ENCODE measurements around the gene GFRA1. TPM values are rescaled to one million over a fixed set of nuclear protein-coding genes. Genes with fewer than 3 reads are reported as not detected.

GFRA1 gene
- total RNA-seq, 1 donor from 2014 or later = 36.4 TPM

DNA sequence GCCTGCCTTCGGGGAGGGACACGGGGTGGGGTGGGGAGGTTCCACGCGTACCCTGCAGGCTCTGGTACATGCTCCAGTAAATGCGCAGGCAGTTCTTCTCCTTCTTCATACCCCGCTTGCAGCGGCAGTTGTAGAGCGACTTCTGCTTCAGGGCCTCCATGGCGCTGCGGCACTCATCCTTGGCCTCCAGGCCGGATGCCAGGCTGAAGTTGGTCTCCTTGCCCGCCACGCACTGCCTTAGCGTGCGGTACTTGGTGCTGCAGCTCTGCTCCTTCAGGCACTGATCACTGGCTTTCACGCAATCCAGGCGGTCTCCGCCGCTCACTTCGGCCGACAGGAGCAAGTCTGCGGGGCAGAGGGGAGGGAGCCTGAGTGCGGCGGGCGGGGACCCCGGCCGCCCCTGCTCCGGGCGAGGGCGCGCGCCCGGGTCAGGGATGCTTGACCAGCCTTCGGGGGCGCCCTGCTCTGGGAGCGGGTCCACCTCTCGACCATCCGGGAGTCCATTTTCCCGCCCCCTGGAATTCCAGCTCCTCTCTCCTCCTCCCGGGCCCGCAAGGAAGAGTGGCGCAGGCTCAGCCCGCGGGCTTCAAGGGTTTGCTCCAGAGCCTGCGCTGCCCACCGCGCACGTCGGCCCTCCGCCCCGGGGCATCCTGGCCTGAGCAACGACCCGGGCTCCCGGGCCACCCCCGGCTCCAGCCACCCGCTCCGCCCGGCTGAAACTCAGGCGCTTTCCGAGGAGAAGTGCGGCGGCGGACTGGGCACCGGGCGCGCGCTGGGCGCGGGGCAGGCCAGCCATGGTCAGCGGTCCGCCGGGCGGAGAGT, 2.0 kb downstream of the GFRA1 start:
- peak; percentile 30 for DNase-seq

DNA sequence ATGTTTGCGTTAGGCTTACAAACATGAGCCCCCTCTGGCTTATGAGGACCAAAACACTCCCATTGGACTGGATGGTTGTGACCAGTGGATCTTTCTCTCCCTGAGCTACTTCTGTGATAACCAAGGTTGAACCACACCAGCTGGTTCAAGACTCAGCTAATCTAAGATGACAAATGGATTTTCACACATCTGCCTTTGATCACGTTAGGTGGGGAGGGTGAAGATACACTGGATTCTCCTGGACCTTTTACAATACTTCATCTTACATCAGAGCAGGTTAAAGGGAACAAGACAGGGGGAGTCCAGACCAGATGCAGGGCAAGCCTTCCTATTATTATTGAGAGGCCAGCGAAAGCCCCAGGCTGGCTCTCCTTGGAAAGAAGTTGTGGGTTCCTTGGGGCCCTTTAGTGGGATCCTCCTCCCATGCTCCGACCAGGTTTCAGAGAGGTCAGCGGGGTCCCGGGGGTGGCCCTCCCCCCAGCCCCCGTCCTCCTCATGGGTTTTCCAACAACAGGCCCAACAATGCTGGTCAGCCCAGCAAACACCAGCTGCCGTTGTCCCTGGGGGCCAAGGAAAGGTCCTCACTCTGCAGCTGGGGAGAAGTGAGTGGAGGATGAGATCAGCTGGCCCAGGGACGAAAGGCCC, 2.8 kb downstream of the GFRA1 start:
- no peak for DNase-seq

DNA sequence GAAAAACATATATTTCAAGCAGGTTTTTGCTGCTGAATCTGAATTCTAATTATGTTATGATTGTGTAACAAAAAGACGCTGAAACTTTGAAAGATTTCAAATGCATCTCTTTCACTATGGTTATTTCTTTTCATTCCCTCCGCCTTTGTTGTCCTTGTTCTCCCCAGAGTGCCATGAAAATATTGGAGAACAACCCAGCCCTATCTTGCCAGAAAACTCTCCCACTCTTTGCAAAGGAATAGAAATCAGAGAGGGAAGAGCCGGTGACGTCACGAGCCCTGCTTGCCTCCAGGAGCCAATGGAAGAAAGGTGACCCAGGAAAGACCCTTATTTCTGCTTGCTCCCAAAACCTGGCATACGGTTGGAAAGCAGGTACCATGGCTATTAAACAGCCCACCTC, 3.4 kb downstream of the GFRA1 start:
- no peak for DNase-seq

DNA sequence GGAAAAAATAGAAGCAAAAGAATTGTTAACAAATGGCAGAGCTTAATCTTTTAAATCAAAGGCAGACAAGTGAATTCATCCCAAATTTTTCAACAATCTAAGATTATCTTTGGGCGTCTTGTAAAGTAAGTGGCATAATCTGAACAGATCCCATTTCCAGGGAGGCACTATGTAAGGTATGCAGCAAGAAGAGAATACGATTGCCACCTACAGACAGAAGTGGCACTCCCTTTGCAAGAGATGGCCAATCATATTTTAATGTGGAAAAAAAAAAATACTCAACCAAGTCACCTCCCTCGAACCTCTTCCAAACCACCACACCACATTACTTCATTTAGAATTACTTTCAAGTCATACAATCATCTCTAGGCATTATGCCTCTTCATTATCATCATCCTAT, 4.0 kb downstream of the GFRA1 start:
- no peak for DNase-seq

DNA sequence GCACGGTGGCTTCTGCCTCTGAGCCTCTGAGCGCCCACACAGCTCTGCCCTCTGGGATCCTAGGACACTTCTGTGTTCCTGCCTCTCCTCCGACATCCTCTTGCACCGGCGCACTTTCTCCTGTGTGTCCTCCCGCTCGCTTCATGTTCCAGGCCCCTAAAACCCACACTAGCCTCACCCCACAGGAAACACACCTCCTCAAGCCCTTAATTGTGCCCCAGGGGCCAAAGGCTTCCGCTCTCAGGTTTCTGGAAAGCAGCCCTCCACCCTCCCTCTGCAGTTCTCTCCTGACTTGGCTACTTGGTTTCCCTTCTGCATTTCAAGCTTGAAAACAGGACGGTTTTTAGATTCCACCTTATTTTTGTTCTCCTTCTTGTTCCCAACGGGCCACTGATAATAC, 7.3 kb downstream of the GFRA1 start:
- no peak for DNase-seq

DNA sequence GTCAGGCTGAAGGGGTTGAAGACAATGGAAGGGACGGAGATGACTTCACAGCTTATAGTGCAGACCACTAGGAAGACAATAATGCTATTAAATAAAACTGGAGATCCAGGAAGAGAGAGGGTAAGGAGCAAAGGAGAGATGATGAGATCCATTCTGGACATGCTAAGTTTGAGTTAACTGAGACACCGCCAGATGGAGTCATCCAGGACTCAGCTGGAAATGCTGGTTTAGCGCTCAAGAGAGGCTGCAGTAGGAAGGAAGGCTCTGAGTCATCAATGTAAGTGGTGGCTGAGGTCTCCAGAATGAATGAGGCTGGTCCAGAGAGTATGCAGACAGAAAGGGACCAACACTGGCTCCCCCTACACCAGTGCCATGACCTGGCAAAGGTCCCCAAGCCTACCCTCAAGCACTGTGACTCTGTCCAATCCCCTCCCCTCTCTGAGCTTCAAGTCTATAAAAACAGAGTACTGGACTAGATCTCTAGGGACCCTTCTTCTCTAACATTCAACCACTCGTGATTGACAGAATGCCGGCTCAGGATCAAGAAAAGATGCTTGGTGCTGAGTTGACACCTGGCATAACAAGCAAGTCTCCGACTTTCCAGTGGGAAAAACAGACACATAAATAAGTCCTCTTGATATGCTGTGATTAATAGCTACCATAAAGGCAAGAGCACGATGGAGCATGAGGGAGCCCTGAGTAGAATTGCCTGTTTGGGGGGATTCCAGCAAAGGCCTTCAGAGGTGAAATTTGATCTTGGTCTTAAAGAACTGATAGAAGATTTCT, 8.9 kb downstream of the GFRA1 start:
- peak; percentile 51 for DNase-seq

DNA sequence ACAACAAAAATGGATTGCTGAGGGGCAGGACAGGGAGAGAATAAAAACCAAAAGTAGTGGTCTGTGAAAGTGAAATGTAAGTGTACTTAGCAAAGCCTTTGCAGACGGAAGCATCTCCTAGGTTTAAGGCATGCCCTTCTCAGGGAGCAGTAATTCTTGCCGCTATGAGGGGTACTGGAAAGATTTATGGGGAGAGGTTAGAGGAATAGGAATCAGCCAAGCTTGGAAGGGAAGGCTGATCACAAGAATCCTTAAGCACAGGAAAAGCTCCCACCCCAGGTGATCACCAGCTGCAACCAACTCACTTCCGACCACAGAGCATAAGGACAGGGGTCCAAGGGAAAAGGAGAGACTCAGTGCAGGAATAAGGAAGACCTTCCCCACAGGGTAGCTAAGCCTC, 10.3 kb downstream of the GFRA1 start:
- DNase-seq = no peak

DNA sequence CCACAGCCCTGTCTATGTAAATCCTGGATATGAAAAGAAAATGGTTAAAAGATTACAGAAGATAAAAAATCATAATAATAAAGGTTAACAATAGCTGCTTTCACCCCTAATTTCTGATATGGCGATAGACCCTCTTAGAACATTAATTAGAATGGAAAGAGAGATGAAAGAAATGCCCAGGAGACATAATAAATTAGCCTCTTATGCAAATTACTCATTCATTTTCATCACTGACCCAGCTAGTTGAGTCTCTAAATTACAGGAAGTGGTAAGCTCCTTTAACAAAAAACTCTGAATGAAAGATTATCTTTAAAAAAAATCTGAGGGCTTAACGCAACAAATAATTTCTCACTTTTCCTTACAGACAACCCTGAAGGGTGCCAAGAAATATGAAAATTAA, 12.4 kb downstream of the GFRA1 start:
- no peak for DNase-seq

DNA sequence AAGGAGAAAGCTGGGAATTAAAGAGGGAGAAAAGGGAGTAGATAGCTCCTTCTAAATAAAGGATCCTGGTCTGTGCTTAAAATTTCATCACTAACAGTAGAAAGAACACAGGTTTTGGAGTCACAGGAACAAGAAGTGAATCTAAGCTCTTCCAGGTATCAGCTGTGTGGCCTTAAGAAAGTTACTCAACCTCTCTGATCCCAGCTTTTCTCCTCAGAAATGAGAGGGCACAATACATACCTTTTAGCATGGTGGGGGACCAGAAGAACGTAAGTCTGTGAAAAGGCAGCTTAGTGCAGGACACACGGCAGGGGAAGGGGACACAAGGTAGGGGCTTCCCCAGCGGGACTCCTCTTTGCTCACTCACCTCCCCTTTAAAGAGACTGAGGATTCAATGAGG, 13.4 kb downstream of the GFRA1 start:
- no peak for DNase-seq

DNA sequence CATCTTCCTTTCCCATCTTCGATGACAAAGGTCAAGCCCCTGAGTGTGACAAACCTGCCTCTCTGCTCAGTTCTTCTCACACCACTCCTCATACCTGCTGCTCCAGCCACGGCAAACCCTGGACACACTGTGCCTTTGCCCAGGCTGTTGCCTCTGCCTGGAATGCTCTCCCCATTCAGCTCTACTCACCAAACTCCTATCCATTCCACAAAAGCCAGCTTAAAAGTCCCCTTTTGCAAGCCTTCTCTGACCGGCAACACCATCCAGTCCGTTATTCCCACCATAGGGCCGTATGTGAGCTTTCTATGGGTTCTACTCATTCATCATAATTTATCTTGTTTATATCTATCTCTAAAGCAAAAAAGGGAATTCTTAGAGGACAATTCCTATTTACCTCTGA, 15.2 kb downstream of the GFRA1 start:
- no peak for DNase-seq

DNA sequence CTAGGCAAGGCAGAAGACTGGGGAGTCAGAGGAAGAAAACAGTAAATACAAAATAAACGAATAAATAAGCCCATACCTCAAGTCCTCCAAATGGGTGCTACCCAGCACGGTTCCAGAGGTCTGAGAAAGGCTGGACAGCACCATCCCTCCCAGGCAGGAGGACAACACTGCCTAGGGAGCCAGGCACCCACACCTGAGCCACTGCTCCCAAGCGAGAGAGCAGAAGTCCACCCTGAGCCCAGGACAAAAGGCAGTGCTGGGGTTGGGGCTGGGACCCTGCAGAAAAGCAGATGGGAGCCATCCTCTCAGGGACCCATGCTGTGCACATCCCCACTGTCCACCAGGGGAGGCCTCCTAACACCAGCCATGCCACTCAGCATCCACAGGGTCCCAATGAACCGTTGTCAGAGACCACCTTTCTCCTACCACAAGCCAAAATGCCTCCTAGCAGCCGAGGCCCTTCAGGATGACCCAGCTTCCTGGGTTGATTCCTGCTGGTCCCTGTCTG, 16.2 kb downstream of the GFRA1 start:
- no peak for DNase-seq

DNA sequence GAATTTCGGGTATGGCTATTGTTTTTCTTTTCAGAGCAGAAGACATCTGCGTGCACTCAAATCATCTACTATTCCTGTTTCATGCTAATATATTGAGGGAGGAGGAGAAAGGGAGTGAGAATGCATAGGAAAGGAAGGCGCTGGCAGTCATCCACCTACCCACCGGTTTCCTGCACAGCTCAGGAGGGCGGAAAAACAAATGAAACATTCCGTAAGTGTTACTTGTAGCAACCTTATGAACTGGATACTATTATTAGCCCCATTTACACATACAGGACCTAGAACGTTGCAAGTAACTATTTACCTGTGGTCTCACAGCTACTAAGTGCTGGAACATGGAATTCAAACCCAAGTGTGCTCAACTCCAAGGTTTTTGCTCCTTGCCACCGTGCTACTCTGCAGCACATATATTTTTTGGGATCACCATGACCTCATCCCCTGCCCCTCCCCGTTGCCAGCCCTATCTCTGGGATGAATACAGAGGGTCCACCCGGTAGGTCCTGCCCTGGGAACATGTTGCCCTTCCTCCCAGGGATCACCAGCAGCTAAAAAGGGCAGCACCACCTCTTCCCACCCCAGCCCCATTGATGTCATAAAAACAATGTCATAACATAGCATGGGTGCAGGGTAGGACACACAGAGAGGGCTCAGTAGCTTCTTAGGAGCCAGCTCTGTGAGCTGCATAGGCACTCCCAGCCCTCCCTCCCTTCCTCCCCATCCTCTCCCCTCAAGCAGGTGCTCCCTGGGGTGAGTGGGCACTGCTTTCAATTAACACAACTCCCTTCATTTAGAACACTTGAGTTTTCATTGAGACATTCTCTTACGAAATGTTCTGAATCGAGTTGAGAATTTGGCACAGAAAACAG, 16.9 kb downstream of the GFRA1 start:
- DNase-seq = peak; percentile 26

DNA sequence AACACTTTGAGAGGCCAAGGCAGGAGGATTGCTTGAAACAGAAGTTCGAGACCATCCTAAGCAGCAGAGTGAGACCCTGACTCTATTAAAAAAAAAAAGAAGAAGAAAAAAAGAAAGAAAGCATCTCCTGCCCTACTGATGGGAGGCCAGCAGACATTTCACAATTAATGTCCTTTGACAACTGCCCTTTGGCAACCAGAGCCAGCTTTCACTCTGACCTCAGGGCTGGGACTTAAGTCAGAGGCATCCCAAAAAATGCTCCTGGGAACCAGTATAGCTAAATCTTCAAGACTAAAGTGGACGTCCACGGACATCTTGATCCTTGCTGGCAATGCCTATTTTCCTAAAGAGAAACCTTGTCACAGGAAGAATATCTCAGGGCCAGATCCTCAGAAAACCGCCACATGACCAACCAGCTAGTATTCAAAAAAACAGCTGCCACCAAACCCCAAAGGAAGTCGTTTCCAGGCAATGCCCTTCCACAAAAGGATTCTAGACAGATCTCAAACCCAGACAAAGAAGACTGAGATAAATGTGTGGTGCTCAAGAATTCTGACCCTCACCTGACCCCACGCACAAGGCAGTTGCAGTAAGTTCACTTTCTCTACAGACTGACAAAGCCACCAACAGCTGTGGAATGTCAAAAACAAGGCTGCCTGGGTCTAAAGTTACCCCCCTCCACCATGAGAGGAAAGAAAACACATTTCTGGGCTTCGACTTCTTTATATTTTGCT, 18.4 kb downstream of the GFRA1 start:
- no peak for DNase-seq

DNA sequence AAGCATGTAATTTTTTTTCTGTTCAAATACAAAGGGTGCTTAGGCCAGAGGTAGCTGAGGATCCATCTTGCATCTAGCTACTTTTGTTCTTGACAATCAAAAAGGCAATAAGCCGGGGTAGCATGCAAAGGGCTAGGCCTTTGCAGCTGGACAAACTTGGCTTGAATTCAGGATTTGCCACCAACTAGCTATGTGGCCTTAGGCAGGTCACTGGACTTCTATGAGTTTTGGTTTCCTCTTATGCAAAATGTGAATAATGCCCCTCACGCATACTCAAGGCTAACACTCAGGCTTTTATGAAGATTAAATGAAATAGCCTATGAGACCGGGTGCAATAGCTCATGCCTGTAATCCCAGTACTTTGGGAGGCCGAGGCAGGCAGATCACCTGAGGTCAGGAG, 19.3 kb downstream of the GFRA1 start:
- DNase-seq = no peak

DNA sequence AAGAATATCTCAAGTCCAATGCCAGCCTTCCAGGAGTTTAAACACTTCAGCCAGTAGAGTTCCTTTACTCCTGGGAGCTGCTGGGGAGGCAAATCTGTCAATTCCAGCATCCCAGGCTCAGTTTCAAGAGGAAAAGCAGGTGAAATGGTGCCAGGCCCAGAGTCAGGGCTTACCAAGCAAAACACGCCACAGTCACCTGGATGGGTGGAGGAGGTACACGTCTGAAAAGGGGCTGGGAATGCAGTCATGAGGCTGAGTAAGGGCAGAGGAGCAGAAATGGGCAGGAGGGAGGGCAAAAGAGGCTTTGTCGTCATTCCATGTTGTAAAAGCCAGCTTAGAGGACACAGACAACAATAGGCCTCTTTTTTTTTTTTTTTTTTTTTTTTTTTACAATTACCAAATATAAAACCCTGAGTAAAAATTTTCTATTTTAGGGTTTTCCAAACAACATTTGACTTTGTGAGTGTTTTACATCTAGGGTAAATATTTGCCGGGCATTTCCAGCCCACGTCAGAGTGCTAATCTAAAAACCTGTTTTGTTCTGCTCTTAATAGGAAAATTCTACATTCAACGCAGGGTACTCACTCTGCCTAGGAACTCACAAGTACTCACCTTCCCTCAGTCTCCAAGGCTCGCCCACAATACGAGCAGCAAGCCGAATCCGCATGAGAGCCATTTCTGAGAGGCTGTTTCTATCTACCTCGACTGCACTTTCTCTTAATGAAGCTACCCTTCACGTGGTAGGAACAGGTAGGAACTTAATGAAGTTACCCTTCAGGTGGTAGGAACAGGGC, 21.2 kb downstream of the GFRA1 start:
- DNase-seq = no peak

DNA sequence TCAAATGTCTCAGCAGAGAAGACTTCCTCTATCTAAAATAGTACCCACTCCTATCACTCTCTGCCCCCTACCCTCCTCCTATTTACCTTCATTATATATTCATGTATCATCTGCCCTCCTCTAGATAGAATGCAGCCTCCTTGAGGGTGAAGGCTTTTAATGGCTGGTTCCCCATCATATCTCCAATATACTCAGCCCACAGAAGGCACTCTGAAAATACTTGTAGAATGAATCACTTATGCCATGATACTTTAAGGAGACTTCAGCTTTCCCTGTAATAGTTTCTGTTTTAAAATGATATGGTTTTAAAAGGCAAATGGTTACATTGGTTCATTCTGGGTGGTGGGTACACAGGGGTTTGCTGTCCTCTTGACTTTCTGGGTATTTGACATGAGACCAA, 25.3 kb downstream of the GFRA1 start:
- no peak for DNase-seq

DNA sequence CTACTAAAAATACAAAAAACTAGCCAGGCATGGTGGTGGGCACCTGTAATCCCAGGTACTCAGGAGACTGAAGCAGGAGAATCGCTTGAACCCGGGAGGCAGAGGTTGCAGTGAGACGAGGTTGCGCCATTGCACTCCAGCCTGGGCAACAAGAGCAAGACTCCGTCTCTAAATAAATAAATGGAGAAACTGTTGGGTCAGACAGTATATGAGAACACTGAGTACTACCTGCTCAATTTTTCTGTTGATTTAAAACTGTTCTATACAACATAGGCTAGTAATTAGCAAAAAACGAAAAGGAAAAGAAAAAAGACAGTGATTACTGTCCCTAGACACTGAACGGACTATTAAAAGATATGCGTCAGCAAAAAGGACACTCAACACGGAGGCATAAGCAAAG, 26.7 kb downstream of the GFRA1 start:
- no peak for DNase-seq

DNA sequence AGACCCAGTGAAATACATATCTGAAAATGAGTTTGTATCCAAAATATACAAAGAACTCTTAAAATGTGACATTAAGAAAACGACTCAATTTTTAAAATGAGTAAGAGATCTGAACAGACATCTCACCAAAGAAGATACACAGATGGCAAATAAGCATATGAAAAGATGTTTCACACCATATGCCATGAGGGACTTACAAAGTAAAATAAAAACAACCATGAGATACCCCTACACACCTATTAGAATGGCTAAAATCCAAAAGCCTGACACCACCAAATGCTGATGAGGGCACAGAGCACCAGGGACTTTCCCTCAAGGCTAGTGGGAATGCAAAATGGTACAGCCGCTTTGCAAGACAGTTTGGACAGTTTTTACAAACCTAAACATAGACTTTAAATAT, 27.9 kb downstream of the GFRA1 start:
- no peak for DNase-seq

DNA sequence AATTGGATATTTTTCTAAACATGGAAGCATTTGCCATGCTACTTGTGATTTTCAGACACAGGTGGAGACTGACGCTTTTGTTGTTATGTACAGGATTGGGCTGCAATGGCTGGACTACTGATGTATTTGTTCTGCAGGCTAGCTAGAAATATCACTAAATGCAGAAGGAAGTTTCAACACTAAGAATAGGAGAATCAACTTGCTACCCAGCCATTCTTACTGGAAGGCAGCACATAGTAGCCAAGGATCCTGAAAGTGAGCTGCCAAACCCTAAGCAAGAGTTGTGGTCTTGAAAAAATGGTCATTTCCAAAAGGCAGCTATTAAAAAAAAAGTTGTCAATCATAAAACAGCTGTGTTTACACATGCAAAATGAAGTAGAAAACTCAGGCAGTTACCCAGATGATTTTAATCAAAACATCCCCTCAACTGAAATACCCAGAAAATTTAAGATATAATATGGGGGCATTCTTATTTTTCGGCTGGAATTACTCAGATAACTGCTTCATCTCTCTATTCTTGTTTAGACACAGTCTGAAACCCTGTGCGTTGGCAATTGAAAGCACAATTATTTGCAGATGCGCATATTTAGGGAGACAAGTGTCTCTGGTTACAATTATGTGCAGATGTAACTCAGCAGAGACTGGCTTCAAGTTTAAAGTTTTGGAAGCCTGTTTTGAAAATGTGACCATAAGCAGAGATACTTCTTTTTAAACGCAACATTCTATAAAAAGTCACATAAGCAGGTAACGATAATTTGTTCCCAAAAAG, 31.2 kb downstream of the GFRA1 start:
- no peak for DNase-seq

DNA sequence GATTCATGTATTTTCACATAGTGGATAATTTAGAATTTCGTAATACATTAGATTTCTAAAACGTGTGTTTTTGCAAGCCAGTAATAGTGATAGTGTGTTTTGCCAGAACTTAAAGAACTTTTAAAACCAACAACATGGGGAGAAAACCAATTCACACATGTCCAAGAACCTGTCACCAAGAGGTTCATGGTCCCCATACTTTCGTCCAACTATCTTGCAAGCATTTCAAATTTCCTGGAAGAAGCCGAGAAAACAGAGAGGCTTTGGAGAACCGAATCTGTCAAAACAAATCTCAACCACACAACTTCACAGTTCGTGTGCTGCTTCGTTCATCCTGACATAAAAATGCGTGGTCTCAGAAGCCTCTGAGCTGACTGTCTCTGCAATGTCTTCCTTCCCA, 31.9 kb downstream of the GFRA1 start:
- no peak for DNase-seq

Measured in dermis blood vessel endothelial cell (primary cell).